RPMI8226 (cell line): ENCODE measurements around the gene NTPCR.
"Not testable (repeated sequence)": the region's sequence is repeated elsewhere in the genome, so short reads cannot be mapped to it uniquely, and the experiment has no call there.

Experiments
- DNase-seq: peaks from one replicate; pipeline ENCODE4 v3.0.0-alpha.2; 2015

Gene NTPCR

GRCh38 chr1:232950197-232951176, at the start of gene NTPCR:
NTPCR (plus strand) TSS chr1:232950611; CDS start chr1:232950711, 100 bp downstream.
- DNase-seq, result peak; percentile 98

- no peak for DNase-seq
These were observed 49.6 kb upstream of the NTPCR start for GRCh38 chr1:232900818-232901217.

- peak; percentile 54 for DNase-seq
These were observed 49.2 kb upstream of the NTPCR start for GRCh38 chr1:232901255-232901654.

GRCh38 chr1:232902774-232903350, 47.5 kb upstream of the NTPCR start:
- no peak for DNase-seq

GRCh38 chr1:232904131-232904530, 46.3 kb upstream of the NTPCR start:
- no peak for DNase-seq

- no peak for DNase-seq
These were observed 45.8 kb upstream of the NTPCR start for GRCh38 chr1:232904566-232904965.

GRCh38 chr1:232905331-232906034, 44.9 kb upstream of the NTPCR start:
- peak; percentile 24 for DNase-seq

- DNase-seq, result no peak
These were observed 44.0 kb upstream of the NTPCR start for GRCh38 chr1:232906441-232906840.

- DNase-seq, result no peak
These were observed 41.6 kb upstream of the NTPCR start for GRCh38 chr1:232908831-232909230.

- no peak for DNase-seq
These were observed 40.7 kb upstream of the NTPCR start for GRCh38 chr1:232909752-232910151.

- DNase-seq, result no peak
These were observed 39.3 kb upstream of the NTPCR start for GRCh38 chr1:232911027-232911599.

GRCh38 chr1:232912845-232913580, 37.4 kb upstream of the NTPCR start:
- no peak for DNase-seq

GRCh38 chr1:232914271-232914670, 36.1 kb upstream of the NTPCR start:
- not testable (repeated sequence) for DNase-seq

- DNase-seq, result no peak
These were observed 35.2 kb upstream of the NTPCR start for GRCh38 chr1:232915212-232915611.

GRCh38 chr1:232917053-232917452, 33.4 kb upstream of the NTPCR start:
- DNase-seq, result no peak

GRCh38 chr1:232921381-232921780, 29.0 kb upstream of the NTPCR start:
- DNase-seq, result no peak

- no peak for DNase-seq
These were observed 27.9 kb upstream of the NTPCR start for GRCh38 chr1:232922485-232922884.

GRCh38 chr1:232923739-232924386, 26.5 kb upstream of the NTPCR start:
- DNase-seq, result no peak

GRCh38 chr1:232924874-232925273, 25.5 kb upstream of the NTPCR start:
- DNase-seq, result no peak

- no peak for DNase-seq
These were observed 24.8 kb upstream of the NTPCR start for GRCh38 chr1:232925421-232926220.

- not testable (repeated sequence) for DNase-seq
These were observed 23.2 kb upstream of the NTPCR start for GRCh38 chr1:232927166-232927565.
